Measurements from ENCODE around the gene CORO7.

- TF ChIP-seq CTCF (conservative IDR thresholded peaks at IDR 0.05): peak; percentile 92
- TF ChIP-seq ZFX (IDR thresholded peaks at IDR 0.05): no peak
Measured at GRCh38 chr16:4330277-4330874, 86.0 kb downstream of the CORO7 start.
